Right lobe of liver (tissue), 6 donors: ENCODE measurements around the gene NCKAP5. TPM values are rescaled to one million over a fixed set of nuclear protein-coding genes. Genes with fewer than 3 reads are reported as not detected.

Experiments
- ATAC-seq, 4 donors: fragments of 200-7000 bp; cut with Tn5 transposase; one replicate each; pipeline ENCODE4 v1.9.1; 2020; ENCODE audit warnings: mild to moderate bottlenecking in 4 of 4, moderate library complexity in 4 of 4
- DNase-seq, 3 donors: peaks; one replicate each; pipeline ENCODE4 v3.0.0-alpha.2; 2020
- H3K27ac ChIP-seq, 3 donors: fragments of 200-600 bp; one replicate each; pipeline ENCODE4 v1.8.0; 2022
- H3K27me3 ChIP-seq, 2 donors: fragments of 200-600 bp; one replicate each; pipeline ENCODE4 v1.8.0; 2022
- H3K36me3 ChIP-seq, 4 donors: fragments of 200-600 bp; sonication (generic) in 1 of 4; one replicate each; pipeline versions ENCODE4 v1.5.1 to v1.8.0; 2017 to 2022; ENCODE audit warnings: control low read depth in 1 of 4
- H3K4me1 ChIP-seq, 4 donors: fragments of 200-600 bp; sonication (generic) in 1 of 4; one replicate each; pipeline versions ENCODE4 v1.5.1 to v1.8.0; 2017 to 2022; ENCODE audit warnings: control low read depth in 1 of 4
- H3K4me3 ChIP-seq, 3 donors: fragments of 200-600 bp; one replicate each; pipeline ENCODE4 v1.8.0; 2022
- H3K9me3 ChIP-seq, 4 donors: fragments of 200-600 bp; sonication (generic) in 1 of 4; one replicate each; pipeline versions ENCODE4 v1.5.1 to v1.8.0; 2017 to 2022; ENCODE audit warnings: control low read depth in 1 of 4
- CTCF ChIP-seq, 4 donors: fragments of 200-600 bp in 3 of 4; fragments of 450-650 bp in 1 of 4; IDR thresholded peaks; one replicate each; pipeline versions ENCODE4 v1.5.1 to v1.8.0; 2016 to 2022; ENCODE audit warnings: antibody characterized with exemption in 4 of 4, mild to moderate bottlenecking in 2 of 4
- POLR2A ChIP-seq: fragments of 450-650 bp; IDR thresholded peaks from one replicate; pipeline ENCODE4 v1.6.1; 2017; ENCODE audit warnings: antibody characterized with exemption, mild to moderate bottlenecking
- WGBS: methylation state at CpG from one replicate; pipeline ENCODE4 v1.1.6; 2018; ENCODE audit warnings: low coverage, low lambda C conversion rate; ENCODE audit not compliant: insufficient coverage; ENCODE audit errors: missing lambda C conversion rate; 5-methylcytosine and 5-hydroxymethylcytosine counted together
- intact Hi-C, 2 donors: fragments of 100-400 bp; cut with DNase I; formaldehyde crosslinking; loops; one replicate each; pipeline versions ENCODE4 v1.11.2 to v1.14.1; 2022
- total RNA-seq, 6 experiments: library from RNA; depleted of rRNA in 2 of 6; stranded (reverse); fragments of >200 nt in 2 of 6; fragmentation: NEBNext Ultra II Directional in 3 of 6; extraction: Animal tissue kit (Norgen Biotek cat#: 25700) in 3 of 6; gene quantifications; one replicate each; pipeline versions ENCODE4 v1.1.0 to v1.2.4, GENCODE V29; 2016 to 2023
- donor health status: DM: no; HTN: yes; CAD: no.
- donor health status: DM: no; HTN: no; CAD: no.
- donor health status: DM: no; HTN: no; CAD: no.
- donor health status: DM: no; HTN: yes; CAD: no.
- donor health status: DM: no; HTN: yes; CAD: no.

NCKAP5 gene
- total RNA-seq, 6 experiments from 2014 or later, result 3.6 to 11.7 (median 6.9) TPM

DNA sequence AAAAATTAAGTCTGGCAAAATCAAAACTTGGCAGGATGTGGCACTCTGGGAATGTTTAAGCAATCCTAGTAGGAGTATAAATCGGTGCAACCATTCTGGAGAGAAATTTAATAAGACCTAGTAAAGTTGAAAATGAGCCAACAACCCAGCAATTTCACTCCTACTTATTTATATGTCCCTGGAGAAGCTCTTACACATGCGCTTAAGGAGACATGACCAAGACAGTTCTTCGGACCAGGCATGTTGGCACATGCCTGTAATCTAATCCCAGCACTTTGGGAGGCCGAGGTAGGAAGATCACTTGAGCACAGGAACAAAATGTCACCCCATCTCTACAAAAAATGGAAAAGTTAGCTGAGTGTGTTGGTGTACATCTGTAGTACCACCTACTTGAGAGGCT lies 523.7 kb downstream of the NCKAP5 start:
- Histone ChIP-seq H3K36me3 (no peaks in the 10 kb centered on the region), H3K9me3 (no peaks in the 10 kb centered on the region), H3K4me1 (no peaks in the 10 kb centered on the region), H3K27ac (no peak overlapping the region), H3K4me3 (no peak overlapping the region), H3K27me3 (no peaks in the 10 kb centered on the region)
- intact Hi-C loops, result no loop called here
- no peak for DNase-seq
- WGBS, result 91% methylated on average over 4 of the region's 4 CpGs
- TF ChIP-seq POLR2A, result no peak
- TF ChIP-seq CTCF (IDR thresholded peaks at IDR 0.05), result no peak
- ATAC-seq, result no peak

- Histone ChIP-seq H3K27ac (no peak overlapping the region), H3K4me1 (no peaks in the 10 kb centered on the region), H3K36me3 (no peaks in the 10 kb centered on the region), H3K9me3 (no peaks in the 10 kb centered on the region), H3K4me3 (no peak overlapping the region), H3K27me3 (no peaks in the 10 kb centered on the region)
- WGBS, result 87% methylated on average over 4 of the region's 4 CpGs
- intact Hi-C loops, result no loop called here
- TF ChIP-seq POLR2A (no peak), CTCF (IDR thresholded peaks at IDR 0.05) (no peak)
- DNase-seq (no peak), ATAC-seq (no peak)
Observed at GRCh38 chr2:133040170-133040569, 528.1 kb downstream of the NCKAP5 start.

- TF ChIP-seq CTCF (IDR thresholded peaks at IDR 0.05) (no peak), POLR2A (no peak)
- H3K4me1 ChIP-seq, result no peaks in the 10 kb centered on the region
- H3K27ac ChIP-seq, result no peak overlapping the region
- no peak for DNase-seq
- 100% methylated on average over 1 of the region's 1 CpG for WGBS
- no peaks in the 10 kb centered on the region for H3K36me3 ChIP-seq
- H3K4me3 ChIP-seq, result no peak overlapping the region
- intact Hi-C loops, result no loop called here
- ATAC-seq, result no peak
- H3K9me3 ChIP-seq, result no peaks in the 10 kb centered on the region
- no peaks in the 10 kb centered on the region for H3K27me3 ChIP-seq
Observed at GRCh38 chr2:133039531-133039930, 528.7 kb downstream of the NCKAP5 start.

DNA sequence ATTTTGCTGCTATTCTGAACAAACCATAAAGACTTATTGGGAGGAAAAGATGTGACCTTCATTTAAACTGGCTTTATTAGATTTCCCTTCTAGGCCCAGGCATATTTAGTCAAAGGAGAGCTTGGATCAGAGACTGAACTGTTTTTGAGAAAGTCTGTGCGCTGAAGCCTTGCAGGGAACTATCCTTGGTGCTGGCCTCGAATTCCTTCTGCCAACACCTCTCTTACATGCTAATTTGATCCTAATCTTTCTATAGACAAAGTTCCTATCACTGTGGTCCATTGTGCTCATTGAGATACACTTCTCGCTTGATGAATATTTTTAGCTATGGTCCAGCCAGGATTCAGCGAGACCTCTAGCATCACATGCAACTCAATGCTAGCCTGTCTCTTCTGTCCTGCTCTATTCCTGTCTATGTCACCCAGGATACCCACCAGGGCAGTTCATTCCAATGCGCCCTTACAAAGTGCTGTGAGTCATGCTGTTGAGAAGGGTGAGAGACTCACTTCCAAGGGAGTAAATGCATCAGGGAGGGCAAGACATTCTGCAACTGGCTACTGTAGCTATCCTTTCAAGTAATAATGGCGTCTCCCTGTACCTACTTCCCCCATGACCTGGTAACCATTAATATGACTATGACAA lies 541.6 kb downstream of the NCKAP5 start:
- ATAC-seq, result no peak

More for the DNA sequence above, 541.6 kb downstream of the NCKAP5 start:
- intact Hi-C loops, result no loop called here
- Histone ChIP-seq H3K9me3 (no peaks in the 10 kb centered on the region), H3K27me3 (no peaks in the 10 kb centered on the region), H3K4me1 (no peaks in the 10 kb centered on the region), H3K4me3 (no peak overlapping the region), H3K27ac (no peak overlapping the region), H3K36me3 (no peaks in the 10 kb centered on the region)
- whole genome bisulfite sequencing, result 57% methylated on average over 4 of the region's 6 CpGs
- no peak for DNase-seq
- TF ChIP-seq CTCF (IDR thresholded peaks at IDR 0.05) (no peak), POLR2A (no peak)
